GM12878 (cell line): ENCODE data around the gene ADAMTS17.

Experiments used
- CHD2 ChIP-seq: IDR thresholded peaks from 2 replicates; pipeline ENCODE4 v1.6.1; 2011; ENCODE audit warnings: low read depth, low read length, improper control_type of control experiment, borderline replicate concordance
- EZH2 ChIP-seq: IDR thresholded peaks from 2 replicates; pipeline ENCODE4 v1.6.1; 2012; ENCODE audit warnings: low read depth, mild to moderate bottlenecking, control low read depth, inconsistent platforms, low read length, borderline replicate concordance; ENCODE audit not compliant: control insufficient read depth
- JUNB ChIP-seq: IDR thresholded peaks from 2 replicates; pipeline ENCODE4 v1.6.1; 2016; ENCODE audit warnings: antibody characterized with exemption, mild to moderate bottlenecking
- NR2F1 ChIP-seq: fragments of 450-650 bp; conservative IDR thresholded peaks from 2 replicates; pipeline ENCODE4 v1.6.1; 2017; ENCODE audit warnings: mild to moderate bottlenecking
- POLR2A ChIP-seq: IDR thresholded peaks from 2 replicates; pipeline ENCODE4 v1.6.1; 2011; ENCODE audit warnings: low read depth, mild to moderate bottlenecking, low read length
- POLR2AphosphoS5 ChIP-seq: IDR thresholded peaks from 2 replicates; pipeline ENCODE4 v1.6.1; 2011; ENCODE audit warnings: mild to moderate bottlenecking, low read length, inconsistent platforms
- TF ChIP-seq, protein P1 (sequence below), 3 experiments: IDR thresholded peaks in 2 of 3; conservative IDR thresholded peaks in 1 of 3; 2 replicates each; pipeline ENCODE4 v1.5.1; 2011; ENCODE audit warnings: low read depth in 3 of 3, low read length in 3 of 3, mild to moderate bottlenecking in 3 of 3, control low read depth in 2 of 3, moderate library complexity in 2 of 3, inconsistent platforms in 1 of 3, mixed read lengths in 1 of 3; ENCODE audit not compliant: control insufficient read depth in 2 of 3, insufficient read depth in 1 of 3; ENCODE audit errors: extremely low read depth in 1 of 3
- TF ChIP-seq, protein P2 (sequence below): IDR thresholded peaks from 2 replicates; pipeline ENCODE4 v1.6.1; 2011; ENCODE audit warnings: mild to moderate bottlenecking, low read depth, low read length, moderate library complexity; ENCODE audit not compliant: insufficient replicate concordance
- TF ChIP-seq, protein P3 (sequence below): IDR thresholded peaks from 2 replicates; pipeline ENCODE4 v1.6.1; 2011; ENCODE audit warnings: low read depth, mild to moderate bottlenecking, low read length, moderate library complexity, borderline replicate concordance; ENCODE audit errors: extremely low read depth
- TF ChIP-seq, protein P4 (sequence below): IDR thresholded peaks from 2 replicates; pipeline ENCODE4 v1.6.1; 2012; ENCODE audit warnings: low read depth, low read length, improper control_type of control experiment

DNA sequence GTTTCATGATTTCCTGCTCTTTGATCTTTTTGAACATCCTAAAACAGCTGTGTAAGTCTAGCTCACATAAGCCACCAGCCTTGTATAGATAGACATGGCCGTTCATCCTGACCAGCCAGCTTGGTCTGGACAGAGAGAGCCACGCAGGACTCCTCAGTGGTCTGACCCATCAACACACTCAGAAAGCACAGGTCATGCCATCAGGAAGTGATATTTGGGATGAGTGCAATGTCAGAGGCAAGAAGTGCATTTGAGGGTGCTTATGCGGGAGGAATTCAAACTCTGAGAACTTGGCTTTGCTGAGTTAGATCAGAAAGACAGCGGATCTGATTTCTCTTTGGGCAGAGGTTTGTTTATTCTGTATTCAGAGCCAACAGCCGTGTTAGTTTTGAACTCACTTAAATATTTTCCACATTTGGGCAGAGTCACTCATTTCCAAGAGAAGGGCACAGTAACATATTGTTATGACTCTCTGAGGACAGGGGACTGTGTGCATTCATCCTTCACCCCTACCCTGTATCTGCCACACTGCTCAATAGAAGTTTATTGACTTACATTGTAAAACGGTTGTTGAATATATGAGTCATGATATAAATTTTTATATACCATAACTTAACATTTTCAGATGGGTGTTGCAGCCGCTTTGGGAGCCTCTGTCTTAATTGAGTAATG, 383.2 kb downstream of the ADAMTS17 start:
- TF ChIP-seq POLR2A (no peak), JUNB (no peak), POLR2AphosphoS5 (no peak), EZH2 (no peak), NR2F1 (no peak), CHD2 (no peak)
- TF ChIP-seq, protein P1, sequence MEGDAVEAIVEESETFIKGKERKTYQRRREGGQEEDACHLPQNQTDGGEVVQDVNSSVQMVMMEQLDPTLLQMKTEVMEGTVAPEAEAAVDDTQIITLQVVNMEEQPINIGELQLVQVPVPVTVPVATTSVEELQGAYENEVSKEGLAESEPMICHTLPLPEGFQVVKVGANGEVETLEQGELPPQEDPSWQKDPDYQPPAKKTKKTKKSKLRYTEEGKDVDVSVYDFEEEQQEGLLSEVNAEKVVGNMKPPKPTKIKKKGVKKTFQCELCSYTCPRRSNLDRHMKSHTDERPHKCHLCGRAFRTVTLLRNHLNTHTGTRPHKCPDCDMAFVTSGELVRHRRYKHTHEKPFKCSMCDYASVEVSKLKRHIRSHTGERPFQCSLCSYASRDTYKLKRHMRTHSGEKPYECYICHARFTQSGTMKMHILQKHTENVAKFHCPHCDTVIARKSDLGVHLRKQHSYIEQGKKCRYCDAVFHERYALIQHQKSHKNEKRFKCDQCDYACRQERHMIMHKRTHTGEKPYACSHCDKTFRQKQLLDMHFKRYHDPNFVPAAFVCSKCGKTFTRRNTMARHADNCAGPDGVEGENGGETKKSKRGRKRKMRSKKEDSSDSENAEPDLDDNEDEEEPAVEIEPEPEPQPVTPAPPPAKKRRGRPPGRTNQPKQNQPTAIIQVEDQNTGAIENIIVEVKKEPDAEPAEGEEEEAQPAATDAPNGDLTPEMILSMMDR (IDR thresholded peaks at IDR 0.05 in 2 of 3, conservative IDR thresholded peaks at IDR 0.05 in 1 of 3; ENCODE audit: control insufficient read depth in 2 of 3, extremely low read depth in 1 of 3, insufficient read depth in 1 of 3, low read depth in 3 of 3, low read length in 3 of 3) = no peak
- TF ChIP-seq, protein P2, sequence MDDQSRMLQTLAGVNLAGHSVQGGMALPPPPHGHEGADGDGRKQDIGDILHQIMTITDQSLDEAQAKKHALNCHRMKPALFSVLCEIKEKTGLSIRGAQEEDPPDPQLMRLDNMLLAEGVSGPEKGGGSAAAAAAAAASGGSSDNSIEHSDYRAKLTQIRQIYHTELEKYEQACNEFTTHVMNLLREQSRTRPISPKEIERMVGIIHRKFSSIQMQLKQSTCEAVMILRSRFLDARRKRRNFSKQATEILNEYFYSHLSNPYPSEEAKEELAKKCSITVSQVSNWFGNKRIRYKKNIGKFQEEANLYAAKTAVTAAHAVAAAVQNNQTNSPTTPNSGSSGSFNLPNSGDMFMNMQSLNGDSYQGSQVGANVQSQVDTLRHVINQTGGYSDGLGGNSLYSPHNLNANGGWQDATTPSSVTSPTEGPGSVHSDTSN = no peak
- TF ChIP-seq, protein P3, sequence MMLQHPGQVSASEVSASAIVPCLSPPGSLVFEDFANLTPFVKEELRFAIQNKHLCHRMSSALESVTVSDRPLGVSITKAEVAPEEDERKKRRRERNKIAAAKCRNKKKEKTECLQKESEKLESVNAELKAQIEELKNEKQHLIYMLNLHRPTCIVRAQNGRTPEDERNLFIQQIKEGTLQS = no peak
- TF ChIP-seq, protein P4, sequence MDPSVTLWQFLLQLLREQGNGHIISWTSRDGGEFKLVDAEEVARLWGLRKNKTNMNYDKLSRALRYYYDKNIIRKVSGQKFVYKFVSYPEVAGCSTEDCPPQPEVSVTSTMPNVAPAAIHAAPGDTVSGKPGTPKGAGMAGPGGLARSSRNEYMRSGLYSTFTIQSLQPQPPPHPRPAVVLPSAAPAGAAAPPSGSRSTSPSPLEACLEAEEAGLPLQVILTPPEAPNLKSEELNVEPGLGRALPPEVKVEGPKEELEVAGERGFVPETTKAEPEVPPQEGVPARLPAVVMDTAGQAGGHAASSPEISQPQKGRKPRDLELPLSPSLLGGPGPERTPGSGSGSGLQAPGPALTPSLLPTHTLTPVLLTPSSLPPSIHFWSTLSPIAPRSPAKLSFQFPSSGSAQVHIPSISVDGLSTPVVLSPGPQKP = no peak
